Measurements from ENCODE around the gene MARCHF3.

DNA sequence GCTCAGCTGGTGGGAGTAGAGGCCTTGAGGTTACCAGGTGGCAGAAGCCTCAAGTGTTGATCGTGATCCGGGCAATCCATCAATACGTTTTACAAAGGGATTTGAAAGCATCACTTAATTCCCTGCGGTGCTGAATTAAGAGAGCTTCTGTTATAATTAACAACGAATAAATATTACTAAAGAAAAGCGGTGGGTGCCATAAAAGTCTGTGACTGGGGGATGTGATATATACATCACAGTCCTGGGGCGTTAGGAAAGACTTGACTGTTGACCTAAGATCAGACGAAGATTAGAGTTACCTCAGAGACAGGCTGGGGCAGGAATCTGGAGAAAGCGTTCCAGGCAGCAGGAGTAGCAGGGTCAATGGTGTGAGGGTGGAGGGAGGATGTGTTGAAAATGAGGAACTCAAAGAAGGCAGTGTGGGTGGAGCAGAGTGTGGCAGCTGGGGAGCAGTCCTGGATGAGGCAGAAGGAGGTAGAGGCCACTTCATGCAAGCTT, 49.7 kb upstream of the MARCHF3 start:
- TF ChIP-seq CTCF (IDR thresholded peaks at IDR 0.05) (no peak), POLR2A (IDR thresholded peaks at IDR 0.05) (no peak)
